GM23338 (cell line): Measurements from ENCODE around the gene HLA-DOA. TPM values are rescaled to one million over a fixed set of nuclear protein-coding genes. Genes with fewer than 3 reads are reported as not detected.

Source experiments
- ATAC-seq: fragments of 200-7000 bp; cut with Tn5 transposase; 3 replicates; pipeline ENCODE4 v1.9.1; 2020
- DNase-seq: peaks from one replicate; pipeline ENCODE4 v3.0.0-alpha.2; 2015; ENCODE audit warnings: low spot score
- H2AFZ ChIP-seq: fragments of 200-600 bp; sonication (generic); 2 replicates; pipeline ENCODE4 v1.8.0; 2016; ENCODE audit warnings: antibody characterized with exemption, mild to moderate bottlenecking, moderate library complexity
- H3F3A ChIP-seq: fragments of 200-600 bp; sonication (generic); replicated peaks from 2 replicates; pipeline ENCODE4 v1.8.0; 2017; ENCODE audit warnings: antibody characterized with exemption, mixed run types, low read depth
- H3K27ac ChIP-seq: fragments of 200-600 bp; sonication (generic); 2 replicates; pipeline ENCODE4 v1.6.1; 2016; ENCODE audit warnings: low read depth
- H3K27me3 ChIP-seq: fragments of 200-600 bp; sonication (generic); 2 replicates; pipeline ENCODE4 v1.8.0; 2016; ENCODE audit warnings: mild to moderate bottlenecking, mixed run types, moderate library complexity; ENCODE audit not compliant: insufficient read depth
- H3K36me3 ChIP-seq: fragments of 200-600 bp; sonication (generic); 2 replicates; pipeline ENCODE4 v1.8.0; 2016; ENCODE audit warnings: mild to moderate bottlenecking; ENCODE audit not compliant: insufficient read depth
- H3K4me1 ChIP-seq: fragments of 200-600 bp; sonication (generic); 2 replicates; pipeline ENCODE4 v1.8.0; 2016; ENCODE audit warnings: mild to moderate bottlenecking, moderate library complexity; ENCODE audit not compliant: insufficient read depth
- H3K4me2 ChIP-seq: fragments of 200-600 bp; sonication (generic); 2 replicates; pipeline ENCODE4 v1.7.1; 2017; ENCODE audit warnings: mixed run types
- H3K4me3 ChIP-seq: fragments of 200-600 bp; sonication (generic); 2 replicates; pipeline ENCODE4 v1.6.1; 2016; ENCODE audit warnings: mixed run types
- H3K79me2 ChIP-seq: fragments of 200-600 bp; sonication (generic); replicated peaks from 2 replicates; pipeline ENCODE4 v1.8.0; 2017; ENCODE audit warnings: mild to moderate bottlenecking; ENCODE audit not compliant: insufficient read depth
- H3K9me2 ChIP-seq: fragments of 200-600 bp; sonication (generic); 2 replicates; pipeline ENCODE4 v1.8.0; 2017; ENCODE audit not compliant: insufficient read depth
- H4K20me1 ChIP-seq: fragments of 200-600 bp; sonication (generic); replicated peaks from 2 replicates; pipeline ENCODE4 v1.8.0; 2017; ENCODE audit warnings: mild to moderate bottlenecking; ENCODE audit not compliant: insufficient read depth
- H3K27ac Mint-ChIP-seq: 2 replicates; pipeline ENCODE4 v1.8.0; 2020; ENCODE audit warnings: inconsistent platforms, mild to moderate bottlenecking, moderate library complexity, mixed read lengths
- H3K27me3 Mint-ChIP-seq: 3 replicates; pipeline ENCODE4 v1.8.0; 2022; ENCODE audit warnings: low read depth, mild to moderate bottlenecking, moderate library complexity, mixed read lengths, inconsistent platforms; ENCODE audit not compliant: insufficient read depth, poor library complexity
- H3K36me3 Mint-ChIP-seq: 3 replicates; pipeline ENCODE4 v1.8.0; 2021; ENCODE audit warnings: low read depth, mild to moderate bottlenecking, inconsistent platforms, moderate library complexity, mixed read lengths
- H3K4me1 Mint-ChIP-seq: 3 replicates; pipeline ENCODE4 v1.8.0; 2020; ENCODE audit warnings: mild to moderate bottlenecking, inconsistent platforms, mixed read lengths
- H3K4me3 Mint-ChIP-seq: 3 replicates; pipeline ENCODE4 v1.8.0; 2021; ENCODE audit warnings: moderate library complexity, mild to moderate bottlenecking, inconsistent platforms, mixed read lengths
- H3K9me3 Mint-ChIP-seq: 3 replicates; pipeline ENCODE4 v1.8.0; 2020; ENCODE audit warnings: moderate library complexity, mild to moderate bottlenecking, inconsistent platforms, mixed read lengths
- CREB1 ChIP-seq: fragments of 250-450 bp; sonication (Bioruptor Pico); IDR thresholded peaks from 2 replicates; pipeline ENCODE4 v1.5.0; 2020; ENCODE audit warnings: low read depth, mild to moderate bottlenecking, moderate library complexity
- EZH2phosphoT487 ChIP-seq: fragments of 200-600 bp; sonication (generic); IDR thresholded peaks from one replicate; pipeline ENCODE4 v1.8.1; 2018; ENCODE audit warnings: antibody characterized with exemption; ENCODE audit not compliant: unreplicated experiment
- POLR2AphosphoS5 ChIP-seq: IDR thresholded peaks from 2 replicates; pipeline ENCODE4 v1.6.1; 2016; ENCODE audit warnings: antibody characterized with exemption, low read depth
- REST ChIP-seq: IDR thresholded peaks from one replicate; pipeline ENCODE4 v1.6.1; 2018; ENCODE audit warnings: antibody characterized with exemption; ENCODE audit not compliant: unreplicated experiment
- STAT1 ChIP-seq: IDR thresholded peaks from one replicate; pipeline ENCODE4 v1.6.1; 2016; ENCODE audit warnings: antibody characterized with exemption; ENCODE audit not compliant: unreplicated experiment
- ZNF331 ChIP-seq: fragments of 250-450 bp; sonication (Bioruptor Pico); IDR thresholded peaks from 2 replicates; pipeline ENCODE4 v1.5.0; 2020; ENCODE audit warnings: low read depth, mild to moderate bottlenecking, moderate library complexity
- ZNF462 ChIP-seq: fragments of 250-450 bp; sonication (Bioruptor Pico); IDR thresholded peaks from 2 replicates; pipeline ENCODE4 v1.5.0; 2020; ENCODE audit warnings: mild to moderate bottlenecking, moderate library complexity
- polyA plus RNA-seq: library from polyadenylated mRNA; unstranded; fragments of >200 nt; fragmentation: Nextera tagmentation; extraction: Ambion mirVana; gene quantifications from 2 replicates; pipeline ENCODE4 v1.2.1, GENCODE V29; 2016
- total RNA-seq: library from RNA; depleted of rRNA; stranded (reverse); fragments of >200 nt; shearing (Covaris generic); gene quantifications from 2 replicates; pipeline ENCODE4 v1.2.3, GENCODE V29; 2014

Gene HLA-DOA
- total and polyA plus RNA-seq, 2 experiments from 2014 or later = 4.8 to 30.5 TPM

GRCh38 chr6:33017694-33018353 lies 8.4 kb upstream of the HLA-DOA start:
- H3K27me3 ChIP-seq = no peaks in the 10 kb centered on the region
- no peak overlapping the region for H3K4me3 ChIP-seq
- no peak overlapping the region for H3K4me2 ChIP-seq
- H3K79me2 ChIP-seq = no peaks in the 10 kb centered on the region
- Mint-ChIP-seq H3K4me1 (peaks cover 12% of the 10 kb centered on the region), H3K27me3 (peaks cover 6% of the 10 kb centered on the region), H3K36me3 (no peaks in the 10 kb centered on the region), H3K27ac (no peak overlapping the region), H3K4me3 (no peak overlapping the region), H3K9me3 (no peaks in the 10 kb centered on the region)
- no peaks in the 10 kb centered on the region for H3K9me2 ChIP-seq
- TF ChIP-seq STAT1 (no peak), ZNF331 (CRISPR knock-in tag) (no peak), REST (no peak), ZNF462 (CRISPR knock-in tag) (no peak), POLR2AphosphoS5 (no peak), EZH2phosphoT487 (no peak), CREB1 (CRISPR knock-in tag) (no peak)
- no peaks in the 10 kb centered on the region for H3K36me3 ChIP-seq
- no peak overlapping the region for H3K27ac ChIP-seq
- H3F3A ChIP-seq = no peaks in the 10 kb centered on the region
- peak overlapping the region; percentile 52; the same call in 1 of the 2 replicates for H2AFZ ChIP-seq
- DNase-seq (no peak), ATAC-seq (no peak)
- H3K4me1 ChIP-seq = 0 out of 2 replicates have a peak, but pooled peaks cover 2% of the 10 kb centered on the region
- H4K20me1 ChIP-seq = no peaks in the 10 kb centered on the region
